C4-2B (cell line): ENCODE data around the gene ZNF804B.

Source experiments
- ZFX ChIP-seq: fragments of 450-650 bp; IDR thresholded peaks from 2 replicates; pipeline ENCODE4 v1.6.1; 2017
- TF ChIP-seq, protein P1 (sequence below): fragments of 450-650 bp; conservative IDR thresholded peaks from 2 replicates; pipeline ENCODE4 v1.5.1; 2017; ENCODE audit warnings: mild to moderate bottlenecking

GRCh38 chr7:89104748-89105685, 345.5 kb downstream of the ZNF804B start:
- TF ChIP-seq, protein P1, sequence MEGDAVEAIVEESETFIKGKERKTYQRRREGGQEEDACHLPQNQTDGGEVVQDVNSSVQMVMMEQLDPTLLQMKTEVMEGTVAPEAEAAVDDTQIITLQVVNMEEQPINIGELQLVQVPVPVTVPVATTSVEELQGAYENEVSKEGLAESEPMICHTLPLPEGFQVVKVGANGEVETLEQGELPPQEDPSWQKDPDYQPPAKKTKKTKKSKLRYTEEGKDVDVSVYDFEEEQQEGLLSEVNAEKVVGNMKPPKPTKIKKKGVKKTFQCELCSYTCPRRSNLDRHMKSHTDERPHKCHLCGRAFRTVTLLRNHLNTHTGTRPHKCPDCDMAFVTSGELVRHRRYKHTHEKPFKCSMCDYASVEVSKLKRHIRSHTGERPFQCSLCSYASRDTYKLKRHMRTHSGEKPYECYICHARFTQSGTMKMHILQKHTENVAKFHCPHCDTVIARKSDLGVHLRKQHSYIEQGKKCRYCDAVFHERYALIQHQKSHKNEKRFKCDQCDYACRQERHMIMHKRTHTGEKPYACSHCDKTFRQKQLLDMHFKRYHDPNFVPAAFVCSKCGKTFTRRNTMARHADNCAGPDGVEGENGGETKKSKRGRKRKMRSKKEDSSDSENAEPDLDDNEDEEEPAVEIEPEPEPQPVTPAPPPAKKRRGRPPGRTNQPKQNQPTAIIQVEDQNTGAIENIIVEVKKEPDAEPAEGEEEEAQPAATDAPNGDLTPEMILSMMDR = no peak
- no peak for TF ChIP-seq ZFX
